HG02678 (cell line): ENCODE data around the gene TMEM116.

Experiments
- ATAC-seq: cut with Tn5 transposase; IDR thresholded peaks from one replicate; pipeline ENCODE4 v1.9.1; 2021; ENCODE audit warnings: mild to moderate bottlenecking, moderate library complexity; ENCODE audit not compliant: unreplicated experiment

TMEM116 gene

DNA sequence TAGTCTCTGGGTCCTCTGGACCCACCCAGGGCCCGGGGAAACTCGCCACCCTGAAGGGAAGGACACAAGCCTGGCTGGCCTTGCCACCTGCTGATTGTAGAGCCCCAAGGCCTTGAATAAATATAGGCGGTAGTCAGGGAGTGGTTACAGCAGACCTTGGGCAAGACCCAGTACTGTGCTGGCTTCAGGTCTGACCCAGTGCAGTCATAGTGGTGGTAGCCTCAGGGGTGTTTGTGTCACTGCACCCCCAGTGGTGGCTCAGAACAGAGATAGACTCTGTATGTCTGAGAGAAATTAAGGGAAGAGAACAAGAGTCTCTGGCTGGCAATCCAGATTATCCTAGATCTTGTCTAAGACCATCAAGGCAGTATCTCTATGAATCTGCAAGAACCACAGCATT lies 107.5 kb downstream of the TMEM116 start:
- ATAC-seq = no peak

DNA sequence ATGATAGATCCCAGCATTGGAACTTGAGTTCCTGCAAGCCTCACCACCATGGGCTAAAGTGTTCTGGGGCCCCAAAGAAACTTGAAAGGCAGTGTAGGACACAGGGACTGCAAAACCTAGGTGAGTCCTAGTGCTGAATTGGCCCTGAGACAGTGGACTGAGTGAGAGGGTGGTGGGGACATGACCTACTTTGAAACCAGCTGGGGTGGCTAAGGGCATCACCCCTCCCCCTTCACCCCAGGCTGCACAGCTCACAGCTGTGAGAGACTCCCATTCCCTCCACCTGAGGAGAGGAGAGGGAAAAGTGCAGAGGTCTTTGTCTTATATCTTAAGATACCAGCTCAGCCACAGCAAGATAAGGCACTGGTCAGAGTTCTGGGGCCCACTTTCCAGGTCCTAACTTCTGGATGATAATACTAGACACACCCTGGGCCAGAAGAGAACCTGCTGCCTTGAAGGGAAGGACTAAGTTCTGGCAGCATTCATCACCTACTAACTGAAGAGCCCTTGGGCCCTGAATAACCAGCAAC lies 108.5 kb downstream of the TMEM116 start:
- ATAC-seq = no peak

DNA sequence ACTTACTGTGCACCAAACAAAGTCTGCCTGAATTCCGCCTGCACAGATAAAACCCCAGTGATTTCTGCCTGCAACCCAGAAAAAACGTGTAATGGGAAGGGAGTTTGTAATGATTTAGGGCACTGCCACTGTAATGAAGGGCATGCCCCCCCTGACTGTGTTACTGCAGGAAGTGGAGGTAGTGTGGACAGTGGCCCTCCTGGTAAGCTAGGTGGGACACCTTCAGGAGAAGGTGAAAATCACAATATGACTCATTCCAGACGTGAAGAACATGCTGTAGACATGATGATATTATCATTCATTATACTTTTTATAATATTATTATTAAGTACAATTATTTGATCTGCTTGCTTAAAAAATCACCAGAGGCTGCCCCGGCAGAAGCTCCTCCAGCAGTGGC lies 111.8 kb downstream of the TMEM116 start:
- ATAC-seq = no peak

DNA sequence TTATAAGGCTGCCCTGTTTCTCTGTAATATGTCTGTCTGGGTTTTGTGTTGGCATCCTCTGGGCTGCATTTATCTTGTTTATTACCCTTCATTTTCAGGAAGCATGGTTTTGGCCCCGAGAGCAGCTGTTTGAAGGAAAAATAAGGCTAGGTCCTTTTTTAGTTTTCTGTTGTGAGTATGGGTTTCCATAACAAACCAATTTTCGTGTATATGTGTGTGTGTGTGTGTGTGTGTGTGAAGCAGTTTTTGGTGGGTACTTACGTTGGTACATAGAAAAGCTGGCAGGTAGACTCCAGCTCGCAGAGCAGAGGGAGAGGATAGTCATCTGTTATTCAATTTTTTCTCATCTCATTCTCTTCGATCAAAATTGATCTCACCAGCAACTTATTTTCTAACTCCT lies 118.4 kb downstream of the TMEM116 start:
- no peak for ATAC-seq

DNA sequence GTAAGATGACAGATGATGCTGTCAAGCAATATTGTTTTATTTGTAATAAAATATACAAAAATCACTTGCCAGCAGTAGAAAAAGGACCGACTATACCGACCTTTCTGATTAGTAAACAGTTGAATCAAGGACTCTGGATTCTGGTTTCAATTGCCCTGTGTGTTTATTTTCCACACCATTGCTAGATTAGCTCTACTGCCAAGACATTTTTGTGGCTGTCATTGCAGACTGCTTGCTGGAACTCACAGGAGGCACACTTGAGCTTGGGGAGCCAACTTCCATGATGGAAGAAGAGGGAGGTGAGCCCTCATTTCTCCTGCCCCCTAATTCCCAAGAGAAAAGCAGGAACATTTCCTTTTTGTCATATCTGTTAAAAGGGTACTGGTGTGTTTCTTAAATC lies 119.7 kb downstream of the TMEM116 start:
- ATAC-seq = no peak

DNA sequence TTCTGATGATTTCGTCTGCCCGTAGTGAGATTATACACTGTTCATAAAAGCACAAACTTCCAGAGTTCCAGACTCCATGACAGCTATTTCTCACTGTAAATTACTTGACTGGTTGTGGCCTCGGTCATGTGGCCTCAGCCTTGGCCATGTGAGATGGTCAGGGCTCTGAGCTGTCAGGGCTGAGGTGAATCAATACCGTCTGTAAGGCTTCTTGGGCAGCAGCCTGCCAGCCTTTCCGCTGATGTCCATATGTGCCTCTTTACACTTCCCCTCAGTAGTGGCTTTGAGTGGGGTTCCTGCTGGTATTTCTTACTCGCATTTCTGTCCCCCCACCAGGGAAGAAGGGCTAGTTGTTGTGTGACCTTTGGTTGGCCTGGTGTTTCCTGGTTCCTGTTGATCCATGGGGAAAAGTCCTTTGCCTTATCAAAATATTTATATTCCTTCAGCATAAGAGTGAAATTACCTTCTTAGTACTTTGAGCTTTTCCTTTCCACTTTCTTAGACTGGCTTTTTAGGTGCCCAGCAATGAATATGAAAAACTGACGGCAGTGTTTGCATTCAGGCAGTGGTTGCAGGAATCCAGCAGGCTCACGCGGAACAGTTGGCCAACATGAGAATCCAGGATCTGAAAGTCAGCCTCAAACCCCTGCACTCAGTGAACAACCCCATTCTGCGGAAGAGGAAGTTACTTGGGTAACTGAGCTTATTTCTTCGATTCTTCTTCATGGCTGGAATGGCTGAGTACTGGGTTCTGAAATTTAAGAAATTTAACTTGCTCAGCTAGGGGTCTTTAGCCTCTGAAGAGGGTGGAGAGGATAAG lies 124.8 kb downstream of the TMEM116 start:
- ATAC-seq = no peak

DNA sequence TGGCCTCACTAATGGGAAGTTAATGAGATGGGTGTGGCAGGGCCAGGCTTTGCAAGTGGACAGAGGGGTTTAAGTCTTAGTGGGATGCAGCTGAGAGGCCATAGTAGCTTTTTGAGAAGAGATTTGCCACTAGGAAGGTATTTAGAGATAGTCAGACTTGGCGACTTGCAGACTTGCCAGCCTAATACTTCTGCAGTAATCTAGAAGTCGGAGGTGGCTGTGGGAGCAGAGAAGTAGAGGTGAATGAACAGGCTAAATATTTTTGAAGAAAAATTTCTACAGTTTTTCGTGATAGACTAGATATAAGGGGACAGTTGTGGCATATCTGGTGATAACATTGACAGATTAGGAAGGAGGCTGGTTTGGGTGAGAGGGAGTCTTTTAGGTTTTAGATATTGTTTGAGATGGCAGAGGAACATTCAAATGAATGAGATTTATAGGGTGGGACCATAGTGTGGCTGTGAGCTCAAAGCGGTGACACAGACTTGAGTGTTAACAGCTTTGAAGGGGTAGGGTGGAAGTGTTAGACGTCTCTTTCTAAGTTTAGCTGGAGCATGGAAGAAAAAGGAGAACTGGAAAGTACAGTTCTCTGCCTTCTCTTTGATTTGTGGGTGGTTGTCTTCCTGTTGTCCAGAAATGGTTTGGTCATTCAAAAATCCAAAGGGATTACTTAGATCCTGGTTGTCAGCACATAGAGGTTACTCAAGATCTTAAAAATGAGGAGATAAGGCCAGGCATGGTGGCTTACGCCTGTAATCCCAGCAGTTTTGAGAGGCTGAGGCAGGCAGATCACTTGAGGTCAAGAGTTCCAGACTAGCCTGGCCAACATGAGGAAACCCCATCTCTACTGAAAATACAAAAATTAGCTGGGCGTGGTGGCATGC lies 126.1 kb downstream of the TMEM116 start:
- ATAC-seq = no peak

DNA sequence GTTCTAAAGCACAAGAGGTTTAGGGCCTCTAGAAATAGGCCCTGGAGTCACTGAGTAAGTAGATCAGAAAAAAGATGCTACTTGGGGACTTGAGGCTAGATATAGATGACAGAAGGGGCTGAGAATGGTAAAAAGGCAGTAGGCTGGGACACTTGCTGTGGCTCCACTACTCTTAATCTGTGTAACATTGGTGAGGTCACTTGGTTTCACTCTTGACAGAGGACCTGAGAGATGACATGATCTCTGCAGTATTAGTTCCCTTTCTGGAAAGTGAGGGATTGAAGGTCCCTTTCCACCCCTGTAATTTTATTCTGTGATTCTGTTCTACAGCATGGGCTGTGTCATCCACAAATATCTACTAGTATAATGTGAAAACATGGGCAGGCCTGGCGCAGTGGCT lies 131.2 kb downstream of the TMEM116 start:
- ATAC-seq = no peak
